HTERT RPE-1 (cell line): ENCODE measurements around the gene ORAI2.
"Not testable (repeated sequence)": the region's sequence is repeated elsewhere in the genome, so short reads cannot be mapped to it uniquely, and the experiment has no call there.

Experiments
- in situ Hi-C: fragments of 300-500 bp; cut with MboI; formaldehyde crosslinking; loops from 4 replicates; pipeline ENCODE4 v1.14.3; 2020; ENCODE audit warnings: low sequenced_read_pairs

Gene ORAI2

GRCh38 chr7:102446387-102447156 is 13.2 kb downstream of the ORAI2 start:
- in situ Hi-C loops, result no loop called here

DNA sequence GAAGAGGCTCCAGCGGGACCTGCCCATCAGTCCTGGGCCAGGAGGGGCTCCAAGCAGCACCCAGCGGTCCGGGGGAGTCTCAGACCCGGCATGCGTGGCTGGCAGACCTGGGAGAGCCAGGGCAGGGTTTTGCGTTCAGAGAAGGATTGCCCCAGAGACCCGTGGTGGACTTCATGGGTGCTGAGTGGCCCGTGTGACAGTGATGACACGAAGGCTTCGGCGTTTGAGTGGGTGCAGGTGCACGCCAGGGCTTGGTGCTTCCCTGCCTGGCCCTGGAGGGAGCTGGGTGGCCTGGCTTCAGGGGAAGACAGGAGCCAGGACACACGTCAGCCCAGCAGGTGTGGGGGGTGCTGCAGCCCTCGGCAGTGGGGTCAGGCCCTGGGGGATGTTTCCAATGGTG is 13.9 kb downstream of the ORAI2 start:
- in situ Hi-C loops, result no loop called here

DNA sequence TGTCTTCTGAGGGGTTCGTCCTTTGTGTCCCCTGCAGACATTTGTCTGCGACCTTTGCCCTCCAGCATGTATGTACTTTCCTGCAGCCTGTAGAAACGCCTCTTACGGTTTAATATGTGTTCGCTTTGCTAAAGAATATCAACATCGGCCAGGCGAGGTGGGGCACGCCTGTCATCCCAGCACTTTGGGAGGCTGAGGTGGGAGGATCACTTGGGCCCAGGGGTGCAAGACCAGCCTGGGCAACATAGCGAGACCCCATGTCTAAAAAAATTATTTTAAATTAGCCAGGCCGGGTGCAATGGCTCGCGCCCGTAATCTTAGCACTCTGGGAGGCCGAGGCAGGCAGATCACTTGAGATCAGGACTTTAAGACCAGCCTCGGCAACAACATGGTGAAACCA is 15.8 kb downstream of the ORAI2 start:
- in situ Hi-C loops, result no loop called here

DNA sequence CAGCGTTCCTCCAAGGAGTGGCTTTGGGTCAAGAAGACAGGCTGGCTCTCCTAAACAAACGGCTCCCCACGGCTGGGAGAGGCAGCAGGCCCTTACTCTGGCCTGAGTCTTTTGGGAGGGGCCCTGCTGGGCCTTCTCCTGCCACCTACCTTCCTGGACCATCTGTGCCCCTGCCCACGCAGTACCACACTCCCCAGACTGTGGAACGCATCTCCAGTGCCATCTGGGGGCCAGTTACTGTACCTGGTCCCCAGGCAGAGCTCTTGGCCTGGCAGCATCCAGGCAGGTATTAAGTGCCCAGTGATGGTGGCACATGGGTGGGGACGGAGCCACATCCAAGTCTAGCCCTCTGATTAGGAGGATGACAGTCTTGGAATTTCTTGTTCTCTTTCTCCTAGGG is 16.9 kb downstream of the ORAI2 start:
- in situ Hi-C loops, result no loop called here

DNA sequence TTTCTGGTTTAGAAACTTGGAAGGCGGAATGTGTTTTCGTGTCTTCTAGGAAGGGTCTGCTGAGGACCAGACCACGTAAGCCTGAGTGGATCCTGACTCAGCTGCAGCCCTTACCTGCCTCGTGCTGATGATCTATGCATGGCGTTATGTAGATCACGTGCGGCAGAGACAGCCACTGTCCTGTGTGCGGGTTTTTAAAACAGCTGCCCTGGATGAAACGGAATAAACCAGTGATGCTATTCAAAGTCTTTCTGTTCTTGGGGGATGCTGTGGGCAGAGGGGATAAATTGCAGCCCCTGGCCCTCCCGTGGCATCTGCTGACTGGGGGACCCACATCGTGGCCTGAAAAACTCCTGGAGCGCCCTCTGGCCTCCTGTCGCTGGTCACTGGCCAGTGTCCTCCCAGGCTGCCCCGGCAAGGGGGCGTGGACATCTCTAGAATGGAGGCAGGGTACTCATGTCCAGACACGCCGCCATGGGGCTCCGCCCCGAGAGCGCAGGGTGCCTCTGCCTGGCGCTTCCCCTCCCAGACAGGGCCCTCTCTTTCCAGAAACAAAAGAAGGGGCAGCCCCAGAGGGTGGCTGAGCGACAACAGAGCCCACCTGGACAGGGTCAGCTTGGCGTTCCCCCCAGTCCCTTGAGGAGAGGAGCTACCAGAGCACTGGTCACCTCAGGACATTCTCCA is 18.1 kb downstream of the ORAI2 start:
- in situ Hi-C loops, result no loop called here

GRCh38 chr7:102452451-102452850 is 19.1 kb downstream of the ORAI2 start:
- in situ Hi-C loops, result no loop called here

DNA sequence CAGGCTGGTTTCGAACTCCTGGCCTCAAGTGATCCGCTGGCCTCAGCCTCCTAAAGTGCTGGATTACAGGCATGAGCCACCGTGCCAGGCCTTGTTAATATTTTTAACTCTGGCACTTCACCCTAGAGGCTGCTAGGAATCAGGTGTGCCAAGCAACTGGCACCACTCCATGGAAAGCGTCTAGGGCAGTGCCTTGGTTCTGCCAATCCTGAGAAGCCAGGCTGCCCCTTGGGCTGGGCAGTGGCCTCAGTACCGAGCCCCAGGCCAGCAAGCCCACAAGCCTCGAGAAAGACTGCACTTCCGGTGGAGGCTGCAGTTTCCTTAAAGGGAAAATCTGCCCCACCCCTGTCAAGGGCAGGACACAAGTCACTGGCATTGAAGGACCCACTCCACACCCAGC is 19.9 kb downstream of the ORAI2 start:
- in situ Hi-C loops, result no loop called here

DNA sequence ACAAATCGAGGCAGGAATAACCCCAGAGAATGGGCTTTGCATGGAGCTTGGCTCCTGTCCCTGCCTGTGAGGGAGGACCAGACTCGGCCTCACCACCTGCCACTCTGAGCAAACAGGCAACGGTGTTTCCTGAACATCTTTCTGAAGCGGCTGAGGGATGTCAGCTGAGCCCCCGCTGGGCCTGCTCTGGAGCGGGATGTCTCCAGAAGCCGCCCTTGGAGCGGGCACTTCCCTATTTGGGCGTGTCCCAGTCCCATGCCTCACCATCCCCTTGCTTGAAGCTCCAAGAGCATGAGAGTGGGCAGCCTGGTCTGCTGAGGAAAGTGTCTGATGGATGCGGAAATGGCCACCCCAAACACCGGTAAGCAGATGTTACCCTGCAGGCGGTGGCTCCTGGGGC is 21.1 kb downstream of the ORAI2 start:
- in situ Hi-C loops, result no loop called here

DNA sequence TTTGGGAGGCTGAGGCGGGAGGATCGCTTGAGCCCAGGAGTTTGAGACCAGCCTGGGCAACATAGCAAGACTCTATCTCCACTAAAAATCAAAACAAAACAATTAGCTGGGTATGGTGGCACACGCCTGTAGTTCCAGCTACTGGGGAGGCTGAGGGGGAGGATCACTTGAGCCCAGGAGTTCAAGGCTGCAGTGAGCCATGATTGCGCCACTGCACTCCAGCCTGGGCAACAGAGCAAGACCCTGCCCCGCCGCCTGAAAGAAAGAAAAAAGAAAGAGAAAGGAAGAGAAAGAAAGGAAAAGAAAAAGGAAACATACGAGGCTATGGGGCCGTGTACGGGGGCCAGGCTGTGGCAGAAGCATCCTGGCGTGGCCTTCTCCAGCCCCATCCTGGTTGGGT is 21.6 kb downstream of the ORAI2 start:
- in situ Hi-C loops, result not testable (repeated sequence)

- in situ Hi-C loops, result no loop called here
These were observed 22.2 kb downstream of the ORAI2 start for GRCh38 chr7:102455596-102455995.

GRCh38 chr7:102456327-102456726 is 23.0 kb downstream of the ORAI2 start:
- in situ Hi-C loops, result no loop called here

DNA sequence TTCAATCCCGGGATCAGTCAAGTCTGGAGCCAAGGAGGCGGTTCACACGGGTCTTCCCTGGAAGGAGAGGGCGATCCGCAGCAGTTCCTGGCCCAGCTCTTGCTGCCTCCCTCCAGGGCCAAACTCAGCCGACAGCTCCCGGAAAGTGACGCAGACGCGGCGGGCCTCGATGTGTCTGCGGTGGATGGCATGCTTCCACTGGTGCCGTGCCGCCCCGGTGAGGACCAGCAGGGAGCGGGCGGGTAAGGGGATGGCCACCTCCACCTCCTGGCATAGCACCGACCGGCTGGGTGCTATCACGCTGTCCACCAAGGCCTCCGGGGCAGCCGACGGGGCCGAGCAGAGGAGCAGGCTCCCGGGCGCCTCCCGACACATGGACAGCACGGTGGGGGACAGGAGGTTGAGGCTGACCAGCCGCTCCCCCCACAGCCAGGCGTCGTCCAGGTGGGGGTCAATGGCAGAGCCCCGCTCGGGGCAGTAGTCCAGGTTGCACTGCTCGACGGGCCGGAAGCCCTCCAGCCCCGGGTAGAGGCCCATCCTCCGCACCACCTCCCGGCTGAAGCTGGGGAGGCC is 24.1 kb downstream of the ORAI2 start:
- in situ Hi-C loops, result no loop called here

- in situ Hi-C loops, result no loop called here
These were observed 26.0 kb downstream of the ORAI2 start for GRCh38 chr7:102459221-102459844.

GRCh38 chr7:102460467-102460866 is 27.1 kb downstream of the ORAI2 start:
- in situ Hi-C loops, result no loop called here

DNA sequence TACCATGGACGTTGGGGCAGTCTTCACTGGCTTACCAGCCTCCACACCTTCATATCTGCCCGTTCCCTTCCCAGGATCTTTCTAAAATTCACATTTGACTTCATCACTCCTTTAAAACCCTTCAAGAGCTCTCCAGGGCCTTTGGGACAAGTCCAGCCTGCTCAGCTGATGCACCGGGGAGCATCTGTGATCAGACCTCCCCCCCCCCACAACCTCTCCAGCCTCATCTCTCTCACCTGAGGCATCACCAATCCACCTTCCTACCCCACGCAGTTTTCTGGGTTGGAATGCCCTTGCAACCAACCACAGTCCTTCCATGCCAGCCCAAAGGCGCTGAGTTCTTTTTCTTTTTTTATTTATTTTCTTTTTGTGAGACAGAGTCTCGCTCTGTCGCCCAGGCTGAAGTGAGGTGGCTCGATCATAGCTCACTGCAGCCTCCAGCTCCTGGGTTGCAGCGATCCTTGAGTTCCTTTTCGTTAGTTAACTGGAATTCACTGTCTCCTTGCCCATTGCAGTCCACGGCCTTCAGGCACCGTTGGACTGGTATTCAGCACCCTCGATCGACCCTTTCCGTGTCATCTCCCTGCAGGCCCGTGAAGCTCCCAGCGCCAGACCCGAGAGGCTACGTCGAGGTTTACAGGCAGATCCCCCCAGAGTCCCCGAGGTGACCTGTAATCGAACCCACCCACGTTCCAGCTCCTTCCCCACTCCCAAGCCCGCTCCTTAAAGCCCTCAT is 30.6 kb downstream of the ORAI2 start:
- in situ Hi-C loops, result no loop called here

DNA sequence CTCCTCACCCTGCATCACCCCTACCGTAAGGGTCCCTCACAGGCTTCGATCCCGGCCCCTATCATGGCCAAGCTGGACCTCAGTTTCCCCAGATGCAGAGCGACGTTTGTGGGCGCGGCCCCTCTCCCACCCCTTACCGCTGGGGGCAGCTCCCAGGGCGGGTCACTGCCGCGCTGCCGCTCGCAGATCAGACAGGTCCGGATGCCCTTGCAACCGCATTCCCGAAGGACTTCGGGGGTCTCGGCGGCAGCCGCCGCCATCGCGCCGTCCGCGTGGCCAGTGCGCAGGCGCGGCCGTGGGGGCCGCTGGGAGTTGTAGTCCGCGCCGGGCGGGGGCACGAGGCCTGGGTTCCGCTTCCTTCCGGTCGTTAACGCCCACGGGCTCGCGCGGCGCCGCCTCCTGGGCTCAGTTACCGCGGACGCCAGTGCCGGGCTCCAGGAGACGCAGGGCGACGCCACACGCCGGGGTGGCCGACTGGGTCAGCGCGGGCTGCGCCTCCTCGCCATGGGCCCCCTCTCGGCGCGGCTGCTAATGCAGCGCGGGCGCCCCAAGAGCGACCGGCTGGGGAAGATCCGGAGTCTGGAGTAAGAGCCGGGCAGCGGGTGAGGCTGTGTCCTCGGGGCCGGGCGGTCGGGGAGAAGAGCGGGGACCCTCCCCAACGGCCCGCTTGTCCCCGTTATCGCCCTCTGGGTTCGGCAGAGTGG is 31.4 kb downstream of the ORAI2 start, which contains the start of the genes ALKBH4 and LRWD1:
TSS of gene ALKBH4 (minus strand) at position 287 of the 704 bp plus-strand sequence. CDS start at position 260, 27 bp downstream.
TSS of gene LRWD1 (plus strand) at position 408 of the 704 bp plus-strand sequence. CDS start at position 505, 97 bp downstream.
- in situ Hi-C loops, result no loop called here

DNA sequence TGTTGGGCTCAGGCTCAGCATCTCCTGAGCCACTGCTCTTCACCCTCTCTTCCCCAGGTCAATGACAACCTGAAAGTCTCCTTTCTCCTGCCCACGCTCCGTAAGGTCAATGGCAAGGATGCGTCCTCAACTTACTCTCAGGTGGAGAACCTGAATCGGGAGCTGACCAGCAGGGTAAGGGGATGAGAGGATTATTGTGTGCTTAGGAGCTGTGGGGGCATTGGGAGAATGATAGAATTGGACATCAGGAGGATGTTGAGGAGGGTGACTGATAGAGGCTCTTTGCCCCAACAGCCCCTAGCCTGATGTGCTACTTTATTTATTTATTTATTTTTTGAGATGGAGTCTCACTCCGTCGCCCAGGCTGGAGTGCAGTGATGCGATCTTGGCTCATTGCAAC is 32.7 kb downstream of the ORAI2 start:
- in situ Hi-C loops, result no loop called here

GRCh38 chr7:102467581-102468477 is 34.5 kb downstream of the ORAI2 start:
- in situ Hi-C loops, result no loop called here
